ENCODE measurements around the gene TTC4. TPM values are rescaled to one million over a fixed set of nuclear protein-coding genes. Genes with fewer than 3 reads are reported as not detected.

TTC4 gene
- total and polyA plus RNA-seq, 2 experiments from 2014 or later, result 14.0 to 20.0 TPM

DNA sequence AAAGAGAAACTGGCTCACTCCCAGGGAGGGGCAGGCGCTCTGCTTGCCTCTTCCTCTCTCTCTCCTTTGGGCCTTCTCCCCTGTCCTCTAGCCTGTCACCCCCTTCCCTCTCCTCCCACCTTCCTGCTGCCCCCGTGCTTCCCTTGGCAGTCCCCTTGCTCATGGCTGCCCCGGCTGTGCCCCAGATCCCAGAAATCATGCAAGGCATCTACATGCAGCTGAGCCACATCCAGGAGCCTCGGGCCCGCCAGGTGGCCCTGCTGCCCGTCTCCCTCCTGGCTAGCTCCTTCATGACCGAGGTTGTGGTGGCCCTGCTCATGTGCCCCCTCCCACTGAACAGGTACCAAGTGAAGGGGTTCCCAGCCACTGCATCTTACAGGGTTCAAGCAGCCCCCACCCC is 36.0 kb upstream of the TTC4 start:
- H3K36me3 ChIP-seq (replicated peaks; ENCODE audit: insufficient read depth, low read depth), result no peaks in the 10 kb centered on the region
- no peak overlapping the region for H3K27ac ChIP-seq
- H3K9me2 ChIP-seq (replicated peaks; ENCODE audit: insufficient read depth), result no peaks in the 10 kb centered on the region
- no peak overlapping the region for H3K4me3 ChIP-seq
- no peaks in the 10 kb centered on the region for H3K4me1 ChIP-seq (ENCODE audit: insufficient read depth)
- no peaks in the 10 kb centered on the region for H3K27me3 ChIP-seq
- H2AFZ ChIP-seq, result no peak overlapping the region
- H3K4me2 ChIP-seq, result no peak overlapping the region
- H3K9me3 ChIP-seq (ENCODE audit: low read depth), result no peaks in the 10 kb centered on the region
- 98% methylated on average over 6 of the region's 7 CpGs for WGBS (ENCODE audit: low lambda C conversion rate, missing lambda C conversion rate)
- no peaks in the 10 kb centered on the region for H3K79me2 ChIP-seq
- no peaks in the 10 kb centered on the region for H4K20me1 ChIP-seq (ENCODE audit: insufficient read depth, poor library complexity, severe bottlenecking)
- no peak for DNase-seq (ENCODE audit: low spot score)
- TF ChIP-seq EZH2phosphoT487 (IDR thresholded peaks at IDR 0.05; ENCODE audit: low read depth, severe bottlenecking, unreplicated experiment) (no peak), EZH2 (IDR thresholded peaks at IDR 0.05; ENCODE audit: borderline replicate concordance) (no peak)
- TF ChIP-seq, protein P1, sequence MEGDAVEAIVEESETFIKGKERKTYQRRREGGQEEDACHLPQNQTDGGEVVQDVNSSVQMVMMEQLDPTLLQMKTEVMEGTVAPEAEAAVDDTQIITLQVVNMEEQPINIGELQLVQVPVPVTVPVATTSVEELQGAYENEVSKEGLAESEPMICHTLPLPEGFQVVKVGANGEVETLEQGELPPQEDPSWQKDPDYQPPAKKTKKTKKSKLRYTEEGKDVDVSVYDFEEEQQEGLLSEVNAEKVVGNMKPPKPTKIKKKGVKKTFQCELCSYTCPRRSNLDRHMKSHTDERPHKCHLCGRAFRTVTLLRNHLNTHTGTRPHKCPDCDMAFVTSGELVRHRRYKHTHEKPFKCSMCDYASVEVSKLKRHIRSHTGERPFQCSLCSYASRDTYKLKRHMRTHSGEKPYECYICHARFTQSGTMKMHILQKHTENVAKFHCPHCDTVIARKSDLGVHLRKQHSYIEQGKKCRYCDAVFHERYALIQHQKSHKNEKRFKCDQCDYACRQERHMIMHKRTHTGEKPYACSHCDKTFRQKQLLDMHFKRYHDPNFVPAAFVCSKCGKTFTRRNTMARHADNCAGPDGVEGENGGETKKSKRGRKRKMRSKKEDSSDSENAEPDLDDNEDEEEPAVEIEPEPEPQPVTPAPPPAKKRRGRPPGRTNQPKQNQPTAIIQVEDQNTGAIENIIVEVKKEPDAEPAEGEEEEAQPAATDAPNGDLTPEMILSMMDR (IDR thresholded peaks at IDR 0.05; ENCODE audit: poor library complexity), result no peak

DNA sequence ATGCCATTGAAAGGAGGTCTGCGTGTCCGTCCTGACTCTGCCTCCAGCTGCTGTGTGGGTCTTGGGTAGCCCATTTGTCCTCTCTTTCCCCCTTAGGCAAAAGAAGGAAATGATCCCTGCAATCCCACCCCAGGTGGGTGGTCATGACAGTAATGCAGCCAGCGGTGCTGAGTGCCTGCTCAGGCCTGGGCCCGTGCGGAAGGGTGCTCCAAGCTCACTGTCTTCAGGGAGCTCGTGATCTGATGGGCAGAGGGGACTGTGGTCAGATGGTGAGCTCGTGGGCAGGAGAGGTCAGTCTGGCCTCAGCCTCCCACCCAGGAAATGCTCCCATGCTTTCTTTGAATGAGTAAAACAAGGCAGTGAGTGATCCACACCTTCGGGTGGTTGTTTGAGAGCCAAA is 35.3 kb upstream of the TTC4 start:
- no peaks in the 10 kb centered on the region for H3K4me1 ChIP-seq (ENCODE audit: insufficient read depth)
- no peak overlapping the region for H2AFZ ChIP-seq
- no peaks in the 10 kb centered on the region for H4K20me1 ChIP-seq (ENCODE audit: insufficient read depth, poor library complexity, severe bottlenecking)
- no peak for TF ChIP-seq EZH2phosphoT487 (IDR thresholded peaks at IDR 0.05; ENCODE audit: low read depth, severe bottlenecking, unreplicated experiment)
- TF ChIP-seq EZH2 (IDR thresholded peaks at IDR 0.05; ENCODE audit: borderline replicate concordance), result no peak
- TF ChIP-seq, protein P1 (IDR thresholded peaks at IDR 0.05; ENCODE audit: poor library complexity), result no peak
- H3K4me2 ChIP-seq, result no peak overlapping the region
- H3K27me3 ChIP-seq, result no peaks in the 10 kb centered on the region
- H3K9me2 ChIP-seq (replicated peaks; ENCODE audit: insufficient read depth), result no peaks in the 10 kb centered on the region
- H3K4me3 ChIP-seq, result no peak overlapping the region
- H3K27ac ChIP-seq, result no peak overlapping the region
- H3K79me2 ChIP-seq, result no peaks in the 10 kb centered on the region
- no peaks in the 10 kb centered on the region for H3K9me3 ChIP-seq (ENCODE audit: low read depth)
- WGBS (ENCODE audit: low lambda C conversion rate, missing lambda C conversion rate), result 80% methylated on average over 8 of the region's 8 CpGs
- no peak for DNase-seq (ENCODE audit: low spot score)
- no peaks in the 10 kb centered on the region for H3K36me3 ChIP-seq (replicated peaks; ENCODE audit: insufficient read depth, low read depth)

DNA sequence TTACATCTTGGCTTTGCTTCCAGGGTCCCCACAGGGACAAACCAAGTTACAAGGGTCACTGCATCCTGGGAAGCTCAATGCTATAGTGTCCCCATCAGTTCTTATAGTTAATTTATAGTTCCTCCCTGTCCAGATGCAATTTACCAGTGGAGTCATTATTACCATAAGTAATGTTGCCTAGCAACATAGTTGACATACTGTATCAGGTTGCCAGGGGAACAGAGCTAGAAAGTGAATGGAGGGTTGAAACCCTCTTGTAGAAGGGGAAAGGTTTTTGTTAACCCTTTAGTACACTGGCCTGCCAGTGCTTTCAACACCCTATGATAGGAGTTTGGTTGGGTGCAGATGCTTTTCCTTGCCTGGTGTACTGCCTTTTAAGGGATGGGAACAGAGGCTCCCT is 34.3 kb upstream of the TTC4 start:
- no peaks in the 10 kb centered on the region for H3K9me3 ChIP-seq (ENCODE audit: low read depth)
- TF ChIP-seq, protein P1 (IDR thresholded peaks at IDR 0.05; ENCODE audit: poor library complexity), result no peak
- TF ChIP-seq EZH2 (IDR thresholded peaks at IDR 0.05; ENCODE audit: borderline replicate concordance) (no peak), EZH2phosphoT487 (IDR thresholded peaks at IDR 0.05; ENCODE audit: low read depth, severe bottlenecking, unreplicated experiment) (no peak)
- H2AFZ ChIP-seq, result no peak overlapping the region
- H3K4me3 ChIP-seq, result no peak overlapping the region
- no peak overlapping the region for H3K4me2 ChIP-seq
- DNase-seq (ENCODE audit: low spot score), result peak; percentile 42
- H3K27me3 ChIP-seq, result no peaks in the 10 kb centered on the region
- H3K79me2 ChIP-seq, result no peaks in the 10 kb centered on the region
- H4K20me1 ChIP-seq (ENCODE audit: insufficient read depth, poor library complexity, severe bottlenecking), result no peaks in the 10 kb centered on the region
- H3K4me1 ChIP-seq (ENCODE audit: insufficient read depth), result no peaks in the 10 kb centered on the region
- H3K9me2 ChIP-seq (replicated peaks; ENCODE audit: insufficient read depth), result no peaks in the 10 kb centered on the region
- H3K36me3 ChIP-seq (replicated peaks; ENCODE audit: insufficient read depth, low read depth), result no peaks in the 10 kb centered on the region
- H3K27ac ChIP-seq, result no peak overlapping the region

DNA sequence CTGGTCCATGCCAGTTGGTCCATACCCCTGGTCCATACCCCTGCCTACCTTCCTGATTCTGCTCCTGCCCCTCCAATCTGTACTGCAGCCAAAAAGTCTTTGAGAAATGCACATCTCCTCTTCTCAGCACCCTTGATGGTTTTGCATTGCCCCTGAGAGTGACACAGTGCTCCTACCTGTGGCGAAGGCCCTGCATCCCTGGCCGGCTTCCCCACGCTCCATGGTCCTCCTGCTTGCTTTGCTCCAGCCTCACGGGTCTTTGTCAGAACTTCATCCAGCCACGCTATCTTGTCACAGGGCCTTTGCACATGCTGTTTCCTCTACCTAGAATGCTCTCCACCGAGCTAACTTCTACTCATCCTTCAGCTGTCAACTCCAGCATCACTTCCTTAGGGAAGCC is 32.2 kb upstream of the TTC4 start:
- Histone ChIP-seq H3K27ac (no peak overlapping the region), H4K20me1 (ENCODE audit: insufficient read depth, poor library complexity, severe bottlenecking) (no peaks in the 10 kb centered on the region), H3K36me3 (replicated peaks; ENCODE audit: insufficient read depth, low read depth) (no peaks in the 10 kb centered on the region), H3K27me3 (no peaks in the 10 kb centered on the region), H3K4me3 (no peak overlapping the region), H2AFZ (no peak overlapping the region), H3K9me2 (replicated peaks; ENCODE audit: insufficient read depth) (no peaks in the 10 kb centered on the region), H3K9me3 (ENCODE audit: low read depth) (no peaks in the 10 kb centered on the region), H3K4me1 (ENCODE audit: insufficient read depth) (no peaks in the 10 kb centered on the region), H3K79me2 (no peaks in the 10 kb centered on the region), H3K4me2 (no peak overlapping the region)
- WGBS (ENCODE audit: low lambda C conversion rate, missing lambda C conversion rate), result 80% methylated on average over 6 of the region's 6 CpGs
- TF ChIP-seq, protein P1 (IDR thresholded peaks at IDR 0.05; ENCODE audit: poor library complexity), result no peak
- no peak for TF ChIP-seq EZH2phosphoT487 (IDR thresholded peaks at IDR 0.05; ENCODE audit: low read depth, severe bottlenecking, unreplicated experiment)
- DNase-seq (ENCODE audit: low spot score), result no peak

Data from hepatocyte (in vitro differentiated cells).